Embryonic facial prominence (tissue), 1 donor: Measurements from ENCODE around the gene LDHAL6B.

Source experiments
- DNase-seq: peaks from one replicate; pipeline ENCODE4 v3.0.0-alpha.2; 2016; ENCODE audit errors: extremely low spot score

Gene LDHAL6B

DNA sequence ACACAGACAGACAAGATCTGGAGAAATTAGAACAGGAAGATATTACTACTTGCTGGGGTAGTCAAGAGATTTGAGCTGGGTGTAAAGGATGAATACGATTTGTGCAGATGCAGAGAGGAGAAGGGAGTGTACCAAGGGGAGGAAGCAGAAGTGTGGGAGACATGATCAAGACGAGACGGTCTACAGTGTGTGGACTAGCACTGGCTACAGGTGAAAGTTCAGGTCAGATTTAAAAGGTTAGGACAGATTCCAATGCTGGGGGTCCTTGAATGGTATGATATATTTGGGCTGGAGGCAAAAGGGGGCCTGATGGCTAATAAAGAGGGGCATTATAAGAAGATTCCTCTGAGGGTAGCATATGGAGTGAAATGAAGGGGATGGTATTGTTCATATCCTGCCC is 12.1 kb downstream of the LDHAL6B start:
- no peak for DNase-seq

DNA sequence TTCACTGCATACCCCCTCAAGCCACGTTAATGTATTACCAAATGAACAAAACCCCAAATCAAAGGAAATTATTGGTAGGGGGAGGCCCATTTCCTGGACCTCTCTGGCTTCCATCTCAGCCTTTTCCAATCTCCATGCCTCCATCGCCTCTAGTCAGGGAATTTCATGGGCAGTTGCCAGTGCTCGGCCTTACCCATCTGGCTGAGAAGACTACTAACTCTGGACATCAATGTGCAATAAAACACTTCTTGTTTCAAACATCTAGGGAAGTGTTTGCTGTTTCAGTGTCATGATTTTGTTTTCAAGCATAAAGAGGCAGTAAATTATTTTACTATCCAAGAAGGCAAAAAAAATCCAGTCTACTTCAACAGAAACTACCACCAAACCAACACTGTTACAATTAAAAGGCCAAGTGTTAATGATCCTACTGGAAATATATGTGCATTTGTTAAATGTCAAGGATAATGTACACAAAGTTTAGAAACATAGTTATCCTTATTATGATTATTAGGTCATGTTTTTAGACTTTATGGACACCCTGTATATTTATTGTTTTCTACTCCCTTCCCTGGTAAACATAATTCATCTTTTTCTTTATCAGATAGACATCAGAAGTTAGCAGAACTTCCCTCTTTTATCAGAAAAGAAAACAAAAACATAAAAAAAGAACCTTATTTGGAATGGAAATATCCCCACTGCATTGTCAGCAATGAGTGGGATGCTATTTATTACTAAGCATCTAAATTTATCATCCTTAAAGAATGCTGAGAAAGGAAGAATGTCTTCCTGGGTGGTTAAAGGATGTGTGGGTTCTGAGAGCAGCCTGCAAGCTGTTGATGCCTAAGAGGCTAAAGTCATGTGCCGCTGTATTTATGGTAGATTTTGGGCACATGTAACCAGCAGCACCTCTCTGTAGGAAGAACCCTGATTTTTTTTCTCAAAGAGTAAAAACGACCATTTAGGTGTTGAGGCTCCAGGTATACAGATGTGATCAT is 15.2 kb downstream of the LDHAL6B start:
- no peak for DNase-seq

DNA sequence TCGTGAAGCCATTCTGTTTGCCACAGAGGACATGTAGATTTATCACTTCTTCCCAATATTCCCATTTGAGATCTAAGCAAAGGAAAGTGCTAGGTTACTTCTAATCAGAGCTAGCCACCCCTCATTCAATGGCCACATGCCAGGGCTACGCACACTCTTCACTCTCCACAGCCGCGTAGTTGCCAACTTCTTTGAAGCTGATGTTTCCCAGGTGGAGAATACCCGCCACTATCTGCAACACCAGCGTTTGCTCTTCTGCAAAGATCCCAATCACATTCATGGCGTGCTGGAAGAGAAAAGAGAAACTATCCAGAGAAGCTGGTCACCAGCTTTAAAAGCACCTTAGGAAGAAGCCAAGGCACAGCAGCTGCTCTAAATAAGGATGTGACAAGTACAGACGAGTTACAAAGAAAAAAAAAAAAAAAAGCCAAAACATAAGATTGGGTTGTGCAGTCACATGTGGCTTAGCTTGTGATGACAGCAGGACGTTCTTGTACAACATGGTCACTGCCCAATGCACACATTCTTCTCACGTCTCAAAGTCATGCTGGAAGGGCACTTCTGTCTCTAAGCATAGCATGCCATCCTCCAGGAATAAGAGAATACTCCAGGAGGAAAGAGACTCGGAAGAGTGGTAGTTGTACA is 16.4 kb downstream of the LDHAL6B start:
- no peak for DNase-seq

DNA sequence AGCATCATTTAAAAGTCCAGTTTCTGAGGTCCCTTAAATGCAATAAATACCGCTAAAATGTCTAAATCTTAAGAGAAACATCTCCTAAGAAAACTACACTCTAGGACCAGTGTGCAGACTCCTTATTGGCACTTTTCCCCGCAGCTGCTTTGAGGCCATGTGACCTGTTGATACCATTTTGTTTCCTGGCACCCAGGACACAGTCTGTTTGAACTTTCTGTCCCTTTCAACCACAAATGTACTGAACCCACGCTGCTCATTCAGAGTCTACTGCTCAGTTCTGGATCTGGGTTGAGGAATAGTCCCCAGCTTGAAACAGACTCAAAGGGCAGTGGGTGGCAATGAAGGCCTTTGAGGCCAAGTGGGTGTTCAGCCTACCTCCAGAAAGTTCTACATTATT is 17.1 kb downstream of the LDHAL6B start:
- DNase-seq = no peak

DNA sequence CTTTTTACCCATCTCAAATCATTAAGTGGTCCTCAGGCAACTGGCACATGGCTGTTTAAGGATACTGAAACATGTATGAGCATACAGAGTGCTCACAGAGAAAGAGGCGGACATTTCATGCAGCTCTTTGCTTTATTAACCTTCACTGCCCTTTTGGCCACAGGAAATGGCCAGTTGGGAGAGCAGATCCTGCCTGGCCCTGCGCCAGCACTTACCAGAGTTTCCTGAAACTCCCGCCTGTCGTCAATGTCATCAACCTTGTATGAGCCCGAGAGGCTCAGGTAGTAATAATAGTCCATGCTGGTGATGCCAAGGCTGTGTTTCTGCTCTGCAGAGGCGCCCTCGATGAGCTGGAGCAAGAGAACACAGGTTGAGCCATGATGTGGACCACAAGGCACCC is 17.8 kb downstream of the LDHAL6B start:
- DNase-seq = no peak

DNA sequence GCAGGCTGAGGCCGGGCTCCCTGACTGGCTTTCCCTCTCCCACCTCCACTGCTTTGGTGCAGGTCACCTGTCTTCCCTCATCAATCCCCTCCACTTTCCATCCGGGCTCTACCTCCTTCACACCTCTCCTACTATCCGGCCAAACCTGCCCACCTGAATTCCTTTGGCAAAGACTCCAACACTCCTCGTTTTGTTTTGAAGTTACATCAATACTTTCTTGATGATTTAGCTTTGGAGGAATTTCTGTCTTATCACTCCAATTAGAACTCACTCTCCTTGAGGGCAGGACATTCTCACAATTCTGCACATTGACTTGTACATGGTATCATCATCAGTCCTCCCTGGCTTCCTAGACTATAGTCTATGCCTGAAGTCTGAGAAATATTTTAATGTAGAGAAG is 20.4 kb downstream of the LDHAL6B start:
- no peak for DNase-seq

DNA sequence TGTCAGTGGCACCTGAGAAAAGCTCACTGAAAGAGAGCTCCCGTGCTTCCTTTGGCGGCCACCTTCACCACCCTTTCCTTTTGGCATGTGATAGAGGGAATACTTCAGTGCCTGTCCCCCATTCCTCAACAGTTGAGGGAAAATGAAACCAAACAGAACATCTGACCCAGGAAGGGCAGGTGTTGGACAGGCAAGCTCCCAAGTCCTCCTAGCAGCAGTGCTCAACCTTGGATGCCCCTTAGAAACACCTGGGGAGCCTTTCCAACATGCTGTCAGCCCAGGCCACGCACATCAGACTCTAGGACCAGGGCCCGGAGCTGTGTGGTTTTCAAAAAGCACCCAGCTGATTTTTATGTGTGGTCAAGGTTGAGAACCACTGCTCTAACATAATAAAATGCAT is 22.4 kb downstream of the LDHAL6B start:
- DNase-seq = no peak

DNA sequence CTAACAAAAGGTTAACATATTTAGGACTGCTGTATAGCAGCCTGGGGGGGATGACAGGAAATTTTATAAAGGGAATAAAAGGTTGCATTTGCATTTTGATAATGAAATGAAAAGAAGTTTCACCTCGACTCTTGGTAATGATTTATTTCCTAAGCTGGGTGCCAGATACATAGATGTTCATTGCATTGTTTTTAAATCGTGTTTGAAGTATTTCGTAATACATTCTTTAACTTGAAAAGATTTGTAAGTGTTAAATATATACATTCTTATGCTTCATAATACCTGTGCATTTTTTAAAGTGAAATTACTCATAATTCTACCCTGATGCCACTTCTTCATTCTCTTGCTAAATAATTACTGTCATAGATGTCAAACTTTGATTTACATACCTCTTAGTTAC is 22.8 kb downstream of the LDHAL6B start:
- no peak for DNase-seq

DNA sequence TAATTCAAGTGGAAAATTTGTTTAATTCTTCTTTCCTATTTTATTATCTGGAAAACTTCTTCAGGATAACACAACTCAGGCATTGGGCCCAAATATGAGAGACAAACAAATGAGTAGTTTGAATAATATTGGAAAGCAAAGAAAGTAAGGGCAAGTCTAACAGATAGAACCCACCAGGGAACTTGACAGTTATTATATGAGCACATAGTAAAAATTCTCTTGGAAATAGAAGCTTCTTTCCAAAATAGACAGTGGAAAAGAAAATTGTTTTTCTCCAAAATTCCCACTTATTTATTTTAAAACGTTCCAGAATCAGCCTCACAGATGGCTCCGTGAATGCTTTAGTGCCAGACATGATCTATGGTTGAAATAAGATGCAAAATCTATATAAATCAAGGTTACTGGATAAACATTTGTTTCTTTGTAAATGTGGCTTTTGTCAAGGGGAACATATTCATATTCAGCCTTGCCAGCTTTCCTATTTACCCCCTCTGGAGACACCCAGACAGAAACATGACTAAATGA is 23.9 kb downstream of the LDHAL6B start:
- no peak for DNase-seq

DNA sequence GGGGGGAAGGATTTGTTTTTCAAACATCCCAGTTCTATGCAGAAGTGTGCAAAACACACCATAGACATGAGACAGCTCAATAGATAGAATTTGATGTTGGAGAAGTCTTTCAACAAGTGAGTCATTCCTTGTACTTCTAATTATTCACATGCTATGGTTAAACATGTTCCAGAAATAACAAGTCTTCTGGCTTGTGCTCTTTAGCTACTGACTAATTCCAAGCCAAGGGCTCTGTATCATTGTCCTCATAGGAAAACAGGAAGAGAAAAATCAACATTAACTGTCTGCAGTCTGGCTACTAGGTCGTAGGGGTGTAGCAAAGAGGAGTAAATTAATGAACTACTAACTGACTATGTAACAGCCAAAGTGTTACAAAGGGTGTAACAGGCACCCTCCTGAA is 25.8 kb downstream of the LDHAL6B start:
- no peak for DNase-seq

DNA sequence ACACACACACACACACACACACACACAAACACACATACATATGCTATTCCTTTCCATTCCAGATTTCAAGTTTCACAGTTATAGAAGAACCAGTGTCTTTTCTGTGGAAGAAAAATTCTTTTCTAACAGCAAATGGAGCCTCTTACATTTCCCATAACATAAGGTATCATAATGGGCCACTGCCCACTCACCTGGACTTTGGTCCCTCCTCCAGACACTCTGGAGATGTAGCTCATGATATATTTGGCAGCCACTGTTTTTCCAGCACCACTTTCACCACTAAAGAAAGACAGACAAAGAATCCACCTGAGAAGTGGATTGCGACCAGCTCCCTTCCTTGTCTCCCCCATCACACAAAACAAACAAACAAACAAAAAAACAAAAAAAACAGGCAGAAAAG is 29.8 kb downstream of the LDHAL6B start:
- DNase-seq = no peak

DNA sequence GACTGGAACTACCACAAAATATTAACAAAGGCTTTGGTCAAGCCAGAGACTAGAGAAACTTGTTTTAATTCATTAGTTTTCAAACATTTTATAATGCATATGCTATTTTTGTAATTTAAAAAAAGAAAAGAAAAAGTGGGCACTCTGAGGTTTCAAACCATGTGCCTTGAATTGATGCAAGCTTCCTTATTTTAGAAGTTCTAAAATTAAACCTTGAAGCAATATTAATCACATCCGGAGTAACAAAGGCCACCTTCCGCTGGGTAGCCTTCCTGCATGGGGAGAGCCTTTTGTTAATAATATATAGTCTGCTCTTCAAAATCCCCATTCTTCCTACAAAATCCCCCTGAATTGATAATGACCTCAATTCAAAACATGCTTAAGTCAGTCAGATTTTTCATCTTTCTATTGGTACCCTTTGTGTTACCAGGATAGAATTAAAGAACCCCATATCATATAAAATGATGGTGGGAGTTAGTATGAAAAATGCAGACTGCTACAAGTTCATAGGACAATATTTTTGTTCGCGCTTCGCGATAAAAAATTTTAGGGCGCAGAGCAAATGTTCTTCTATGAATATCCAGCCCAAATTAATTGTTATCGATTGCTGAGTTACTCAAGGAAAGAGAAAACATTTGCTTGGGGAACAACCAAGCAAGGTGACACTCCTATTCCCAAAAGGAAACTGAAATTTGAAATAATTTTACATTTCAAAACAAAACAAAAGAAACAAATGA is 30.6 kb downstream of the LDHAL6B start:
- no peak for DNase-seq

DNA sequence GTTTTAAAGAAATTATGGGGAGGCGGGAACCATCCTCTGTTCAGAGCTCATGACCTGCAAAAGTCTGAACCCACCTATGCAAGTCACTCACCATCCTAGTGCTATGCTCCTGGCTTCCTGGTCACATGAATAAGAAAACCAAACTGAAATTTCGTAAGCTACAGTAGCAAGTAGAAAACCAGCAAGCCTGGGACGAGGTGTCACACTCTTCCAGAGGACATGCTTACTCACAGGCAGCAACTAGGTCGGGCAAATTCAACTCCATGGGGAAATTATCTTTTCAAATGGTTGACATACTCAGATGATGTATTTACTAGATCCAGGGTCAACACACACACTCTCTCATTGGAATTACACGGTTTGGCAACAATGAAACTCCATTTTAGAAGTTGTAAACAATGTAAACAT is 31.3 kb downstream of the LDHAL6B start:
- DNase-seq = no peak

DNA sequence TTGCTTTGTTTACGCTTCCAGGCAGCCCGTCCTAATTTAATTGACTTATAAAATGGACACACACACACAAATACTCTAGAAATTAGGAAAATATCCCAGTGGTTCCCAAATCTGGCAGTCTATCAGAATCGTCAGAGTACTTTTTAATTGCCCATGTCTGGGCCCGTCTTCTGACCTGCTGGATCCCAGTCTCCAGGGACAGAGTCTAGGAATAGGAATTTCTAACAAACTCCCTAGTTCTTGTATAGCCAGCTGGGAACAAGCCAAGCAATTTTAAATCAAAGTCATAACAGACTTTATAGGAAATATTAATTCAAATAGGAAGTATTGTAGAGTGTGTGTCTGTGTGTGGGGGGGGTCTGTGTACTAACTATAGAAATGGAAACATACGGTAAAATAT is 33.4 kb downstream of the LDHAL6B start:
- no peak for DNase-seq

DNA sequence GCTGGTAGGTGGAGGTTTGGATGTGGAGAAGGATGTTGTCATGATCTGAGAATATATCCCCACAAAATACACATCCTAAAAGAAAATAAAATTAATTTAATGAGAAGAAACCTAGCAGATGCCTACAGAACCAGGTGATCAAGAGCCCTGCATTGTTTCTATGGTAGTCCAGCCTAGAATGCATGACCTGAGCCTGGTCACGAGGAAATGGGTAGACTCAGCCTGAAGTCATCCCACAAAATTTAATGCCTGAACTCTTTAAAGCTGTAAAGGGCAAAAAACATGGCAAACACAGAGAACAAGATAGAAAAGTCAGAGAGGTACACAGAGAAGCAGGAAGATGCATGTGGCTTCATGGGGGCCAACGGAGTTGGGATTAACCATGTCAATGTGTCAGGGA is 36.0 kb downstream of the LDHAL6B start:
- DNase-seq = no peak

DNA sequence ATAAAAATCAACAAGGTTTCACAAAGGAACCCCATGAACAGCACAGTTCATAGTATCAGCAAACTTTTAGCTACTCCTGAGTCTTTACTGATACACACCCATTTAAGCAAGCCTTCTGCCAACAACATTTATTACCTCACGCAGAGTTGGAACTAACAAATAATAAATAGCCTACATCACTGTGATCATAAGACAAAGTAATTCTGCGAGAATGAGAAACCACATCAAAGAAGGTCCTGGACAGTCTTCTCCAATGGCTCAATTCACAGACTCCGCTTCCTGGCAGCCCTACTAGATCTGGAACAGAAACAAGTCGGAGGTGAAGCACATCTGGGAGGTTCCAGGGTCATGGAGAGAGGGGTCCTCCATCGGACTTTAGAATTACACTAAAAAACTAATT is 37.0 kb downstream of the LDHAL6B start:
- no peak for DNase-seq

DNA sequence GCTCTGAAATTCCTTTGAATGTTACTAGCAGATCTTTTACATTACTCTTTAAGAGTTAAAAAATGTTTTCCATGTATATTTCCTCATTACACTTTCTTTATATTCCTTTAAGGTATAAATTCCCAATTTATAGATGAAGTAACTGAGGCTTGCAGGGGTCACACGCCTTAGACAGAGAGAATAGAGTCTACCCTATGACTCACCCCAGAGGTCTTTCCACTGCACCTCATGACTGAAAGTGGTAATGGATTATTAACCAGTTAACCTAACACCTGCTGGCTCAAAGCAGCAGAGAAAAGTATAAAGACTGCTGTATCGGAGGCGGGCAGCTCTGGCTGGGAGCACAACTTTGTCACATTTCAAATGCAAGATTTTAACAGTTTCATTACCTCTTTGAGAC is 37.7 kb downstream of the LDHAL6B start:
- DNase-seq = no peak

DNA sequence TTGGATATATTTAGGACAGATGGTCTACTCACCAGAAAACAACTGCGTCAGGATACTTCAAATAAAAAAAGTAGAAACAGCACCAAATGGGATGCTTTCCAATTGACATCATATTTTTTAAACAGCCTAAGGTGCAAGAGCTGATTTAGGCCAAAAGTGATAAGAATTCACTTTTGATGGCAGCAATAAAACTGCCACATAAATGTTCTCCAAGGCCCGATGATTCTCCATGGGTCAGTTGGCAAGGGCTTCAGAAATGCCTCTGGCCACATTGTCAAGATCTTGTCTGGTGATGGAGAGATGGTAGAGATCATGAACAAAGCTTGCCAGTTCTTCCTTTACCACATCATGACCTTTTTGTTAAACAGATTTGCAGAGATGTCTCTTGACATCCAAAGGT is 38.9 kb downstream of the LDHAL6B start:
- DNase-seq = no peak

DNA sequence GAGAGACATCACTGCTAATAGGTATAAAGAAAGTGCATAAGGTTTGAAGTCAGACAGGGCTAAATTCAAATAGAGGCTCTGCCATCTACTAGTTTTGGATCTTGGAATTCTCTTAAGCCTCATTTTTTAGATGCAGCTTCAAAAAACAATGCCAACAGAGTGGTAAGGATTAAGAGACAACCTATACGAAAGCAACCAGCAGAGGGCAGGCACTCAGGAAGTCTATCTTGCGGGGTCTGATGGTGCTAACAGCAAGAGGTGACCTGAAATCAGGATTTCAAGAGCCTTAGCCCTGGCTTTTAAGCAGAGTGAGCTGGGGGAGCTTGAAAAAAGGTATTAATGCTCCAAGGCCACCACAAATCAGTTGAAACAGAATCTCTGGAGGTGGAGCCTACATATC is 40.7 kb downstream of the LDHAL6B start:
- no peak for DNase-seq

DNA sequence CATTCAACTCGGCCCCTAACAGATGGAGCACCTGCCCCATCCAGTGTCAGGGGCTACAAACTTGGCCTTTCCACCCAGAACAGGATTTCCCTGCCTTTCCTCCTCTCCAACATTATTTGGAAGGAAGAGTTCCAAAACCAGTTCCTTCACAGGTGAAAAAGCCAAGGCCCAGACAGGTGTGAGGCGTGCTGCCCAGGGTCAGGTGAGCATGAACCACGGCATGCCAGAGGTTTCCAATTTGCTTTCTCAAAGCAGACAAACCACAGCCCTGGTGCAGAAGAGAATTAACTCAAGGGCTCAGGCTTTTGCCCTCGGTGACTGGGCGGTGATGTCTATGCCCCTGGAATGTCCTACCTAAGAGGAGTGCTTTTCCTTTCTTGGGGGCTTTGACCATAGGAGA is 43.2 kb downstream of the LDHAL6B start:
- DNase-seq = no peak

DNA sequence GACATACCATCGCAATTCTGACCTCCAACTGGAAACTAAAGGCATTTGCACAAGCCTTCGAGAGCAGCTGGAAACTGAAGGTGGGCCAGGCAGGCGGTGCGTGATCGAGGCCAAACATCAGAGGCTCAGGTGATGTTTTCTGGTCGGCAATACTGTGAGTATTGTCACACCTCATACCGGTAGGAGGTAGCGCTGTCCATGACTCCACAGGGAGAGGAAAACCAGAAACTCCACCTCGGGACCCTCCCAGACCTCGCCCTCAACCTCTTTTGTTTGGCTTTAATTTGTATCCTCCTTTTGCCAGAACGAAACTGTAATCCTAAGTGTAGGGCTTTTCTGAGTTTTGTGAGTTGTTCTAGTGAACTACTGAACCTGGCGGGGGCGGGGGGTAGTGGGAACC is 43.6 kb downstream of the LDHAL6B start:
- DNase-seq = no peak
